Activated CD4-positive, alpha-beta T cell treated with anti-CD3 and anti-CD28 coated beads for 36 hours (primary cell): ENCODE measurements around the gene GALNS. TPM values are rescaled to one million over a fixed set of nuclear protein-coding genes. Genes with fewer than 3 reads are reported as not detected.

Experiments
- ATAC-seq: fragments of 200-7000 bp; cut with Tn5 transposase; one replicate; pipeline ENCODE4 v1.10.0; 2021; ENCODE audit warnings: mild to moderate bottlenecking, moderate library complexity
- CTCF ChIA-PET: fragments of 350-600 bp; sonication (Branson Sonifier 250); formaldehyde crosslinking; loops from one replicate; lab custom pipeline; 2021; ENCODE audit warnings: antibody characterized with exemption; lab: Charles Lee
- POLR2A ChIA-PET: fragments of 350-600 bp; sonication (Branson Sonifier 250); formaldehyde crosslinking; loops from one replicate; lab custom pipeline; 2021; ENCODE audit warnings: antibody characterized with exemption, inconsistent platforms; lab: Charles Lee
- DNase-seq: peaks from one replicate; pipeline ENCODE4 v3.0.0-alpha.2; 2020
- H3K27ac Mint-ChIP-seq: one replicate; pipeline ENCODE4 v1.8.0; 2021; ENCODE audit warnings: mixed read lengths
- H3K27me3 Mint-ChIP-seq: one replicate; pipeline ENCODE4 v1.8.0; 2021; ENCODE audit warnings: mixed read lengths
- H3K36me3 Mint-ChIP-seq: one replicate; pipeline ENCODE4 v1.8.0; 2021; ENCODE audit warnings: low read depth, mixed read lengths
- H3K4me1 Mint-ChIP-seq: one replicate; pipeline ENCODE4 v1.8.0; 2021; ENCODE audit warnings: mixed read lengths
- H3K4me3 Mint-ChIP-seq: one replicate; pipeline ENCODE4 v1.8.0; 2021; ENCODE audit warnings: mild to moderate bottlenecking, moderate library complexity, mixed read lengths
- H3K9me3 Mint-ChIP-seq: one replicate; pipeline ENCODE4 v1.8.0; 2021; ENCODE audit warnings: low read depth, mixed read lengths
- intact Hi-C, 2 experiments: fragments of 100-400 bp; cut with DNase I in 1 of 2; cut with micrococcal nuclease in 1 of 2; formaldehyde crosslinking; loops; one replicate each; pipeline versions ENCODE4 v1.14.2 to v1.15.1; 2022 to 2024; cut with DNase I, micrococcal nuclease
- total RNA-seq, 2 experiments: library from RNA; stranded (reverse); gene quantifications; one replicate each; pipeline ENCODE4 v1.2.3, GENCODE V29; 2021

GALNS gene
- total RNA-seq, 2 experiments from 2014 or later: 20.1 TPM

DNA sequence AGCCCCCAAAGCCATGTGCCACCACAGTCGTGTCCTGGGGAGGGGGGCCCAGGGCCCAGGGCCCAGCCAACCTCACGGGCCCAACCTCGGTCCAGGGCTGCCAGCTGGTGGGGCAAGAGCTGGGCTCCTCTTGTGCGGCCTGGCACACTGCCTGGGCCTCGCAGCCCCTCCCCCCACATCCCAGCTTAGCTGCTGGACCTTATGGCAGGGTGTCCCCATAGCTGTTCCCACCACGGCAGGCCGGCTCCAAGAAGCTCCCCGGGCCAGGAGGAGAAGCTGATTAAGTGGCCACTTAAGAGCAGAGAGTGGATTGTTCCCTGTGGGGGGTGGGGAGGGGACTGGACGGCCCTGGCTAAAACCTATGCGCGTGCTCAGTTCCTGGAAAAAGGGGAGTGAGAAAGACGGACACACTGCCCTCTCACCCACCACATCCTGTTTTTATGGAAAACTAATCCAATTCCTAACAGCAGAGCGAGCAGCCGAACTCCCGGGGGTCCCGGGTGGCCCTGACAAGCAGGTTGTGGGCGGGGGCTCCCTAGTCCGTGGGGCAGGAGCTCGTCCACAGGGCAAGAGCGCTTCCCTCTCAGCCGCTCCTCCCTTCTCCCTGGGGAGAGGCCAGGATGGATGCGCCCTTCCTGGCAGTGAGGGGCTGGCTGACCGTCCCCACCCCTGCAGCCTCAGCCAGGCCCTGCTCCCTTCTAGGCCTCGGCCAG is 88.5 kb downstream of the GALNS start:
- ChIA-PET CTCF (interaction anchor here (0.6 to 2.2 kb wide), 3 partner anchors 9 to 30 kb away, joined by 3 to 9 read pairs (median 3); no protein-coding TSS in a partner anchor), POLR2A (no interaction called here)
- Mint-ChIP-seq H3K36me3 (no peaks in the 10 kb centered on the region), H3K4me1 (peaks cover 28% of the 10 kb centered on the region), H3K9me3 (no peaks in the 10 kb centered on the region), H3K4me3 (no peak overlapping the region), H3K27ac (no peak overlapping the region), H3K27me3 (no peaks in the 10 kb centered on the region)
- intact Hi-C loops: no loop called here
- DNase-seq (no peak), ATAC-seq (no peak)

DNA sequence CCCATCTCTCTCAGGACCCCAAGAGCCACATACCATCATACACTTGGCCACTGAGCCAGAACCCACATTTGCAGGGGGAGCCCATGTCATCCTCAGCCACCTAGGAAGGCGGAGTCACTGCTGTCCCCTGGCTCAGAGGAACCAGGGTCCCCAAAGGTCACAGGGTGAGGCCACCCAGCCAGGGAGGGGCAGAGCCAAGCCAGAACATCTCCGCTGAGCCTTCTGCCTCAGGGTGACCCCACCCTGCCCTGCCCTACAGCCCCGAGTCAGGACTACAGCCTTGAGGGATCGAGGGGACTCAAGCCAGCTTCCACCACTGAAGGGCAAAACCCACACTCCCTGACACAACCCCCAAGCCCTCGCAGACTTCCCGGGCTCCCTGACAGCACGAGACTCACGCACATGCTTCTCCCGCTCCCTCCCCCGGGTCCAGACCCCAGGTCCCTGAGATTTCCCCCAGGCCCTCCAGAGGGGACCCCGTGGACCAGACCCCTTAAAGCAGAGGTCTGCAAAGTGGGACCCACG is 89.1 kb downstream of the GALNS start:
- no peak overlapping the region for H3K4me3 Mint-ChIP-seq
- no peaks in the 10 kb centered on the region for H3K36me3 Mint-ChIP-seq
- H3K9me3 Mint-ChIP-seq: no peaks in the 10 kb centered on the region
- H3K27ac Mint-ChIP-seq: no peak overlapping the region
- H3K27me3 Mint-ChIP-seq: no peaks in the 10 kb centered on the region
- peaks cover 28% of the 10 kb centered on the region for H3K4me1 Mint-ChIP-seq
- ChIA-PET CTCF (interaction anchor here (0.6 to 2.2 kb wide), 2 partner anchors 14 to 30 kb away, joined by 3 to 9 read pairs; no protein-coding TSS in a partner anchor), POLR2A (no interaction called here)
- ATAC-seq (no peak), DNase-seq (no peak)
- intact Hi-C loops: no loop called here

DNA sequence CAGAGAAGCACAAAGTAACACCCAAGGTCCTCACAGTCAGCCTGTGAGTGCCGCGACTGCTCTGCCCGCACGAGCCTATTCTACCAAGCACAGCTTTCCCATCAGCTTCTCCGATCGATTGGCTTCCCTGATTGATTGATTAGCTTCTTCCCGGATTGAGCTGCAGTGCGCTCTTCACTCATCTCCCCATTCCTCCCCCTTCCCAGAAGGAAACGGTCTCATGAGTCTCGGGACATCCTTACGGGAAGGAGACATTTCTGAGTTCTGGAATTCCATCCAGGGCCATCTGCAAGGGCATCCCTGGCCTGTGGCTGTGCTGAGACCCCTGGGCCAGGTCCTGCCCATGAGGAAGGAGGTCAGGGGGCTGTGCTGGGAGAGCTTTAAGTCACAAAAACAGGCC is 89.8 kb downstream of the GALNS start:
- intact Hi-C loops: no loop called here
- CTCF ChIA-PET: interaction anchor here (2.2 kb wide), 1 partner anchor 15 kb away, joined by 9 read pairs; no protein-coding TSS in a partner anchor
- DNase-seq (no peak), ATAC-seq (no peak)
- H3K36me3 Mint-ChIP-seq: no peaks in the 10 kb centered on the region
- H3K4me3 Mint-ChIP-seq: no peak overlapping the region
- H3K9me3 Mint-ChIP-seq: no peaks in the 10 kb centered on the region
- POLR2A ChIA-PET: no interaction called here
- H3K4me1 Mint-ChIP-seq: peaks cover 28% of the 10 kb centered on the region
- no peak overlapping the region for H3K27ac Mint-ChIP-seq
- H3K27me3 Mint-ChIP-seq: no peaks in the 10 kb centered on the region

DNA sequence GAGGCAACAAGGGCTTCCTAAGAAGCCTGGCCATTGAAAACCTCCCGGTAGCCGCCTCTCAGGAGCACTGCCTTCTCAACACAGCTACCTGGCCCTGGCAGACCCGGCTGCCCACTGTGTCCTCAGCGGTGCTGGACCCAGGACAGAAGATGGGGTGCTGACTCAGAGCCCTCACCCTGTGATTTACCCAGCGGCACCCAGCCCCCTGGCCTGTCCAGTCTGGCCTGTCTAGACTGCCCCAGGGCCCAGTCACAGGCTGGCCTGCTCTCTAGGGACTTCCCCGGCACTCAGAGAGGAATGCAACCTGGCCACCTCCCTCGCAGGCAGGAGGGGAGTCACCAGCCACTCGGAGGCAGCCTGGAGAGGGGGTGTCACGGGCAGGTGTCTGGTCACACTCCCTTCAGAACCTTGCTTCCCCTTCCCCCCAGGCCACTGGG is 91.8 kb downstream of the GALNS start:
- intact Hi-C loops: no loop called here
- CTCF ChIA-PET: interaction anchor here (1.3 kb wide), 1 partner anchor 9 kb away, joined by 3 read pairs; no protein-coding TSS in a partner anchor
- no peaks in the 10 kb centered on the region for H3K27me3 Mint-ChIP-seq

DNA sequence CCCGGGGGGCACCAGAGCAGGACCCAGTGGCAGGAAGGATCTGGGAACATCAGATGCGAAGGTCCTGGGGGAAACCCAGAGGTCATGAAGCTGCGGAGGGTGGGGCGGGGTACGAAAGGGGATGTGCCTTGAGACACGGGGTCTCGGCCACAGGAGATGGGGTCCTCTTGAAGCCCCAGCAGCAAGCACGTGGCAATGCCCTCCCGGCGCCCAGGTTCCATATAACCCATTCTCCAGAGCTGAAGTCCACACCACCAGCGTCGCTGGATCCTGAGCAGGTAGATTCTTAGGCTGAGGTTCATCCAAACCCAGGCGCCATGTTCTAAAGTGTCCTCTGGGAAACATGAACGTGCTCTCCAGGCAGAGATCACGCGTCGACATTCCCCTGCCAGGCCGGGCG is 92.7 kb downstream of the GALNS start:
- ChIA-PET POLR2A (no interaction called here), CTCF (interaction anchor here (0.7 to 1.3 kb wide), 2 partner anchors 10 to 26 kb away, joined by 3 read pairs; no protein-coding TSS in a partner anchor)
- no peak overlapping the region for H3K4me3 Mint-ChIP-seq
- peaks cover 20% of the 10 kb centered on the region for H3K4me1 Mint-ChIP-seq
- H3K9me3 Mint-ChIP-seq: no peaks in the 10 kb centered on the region
- no peak overlapping the region for H3K27ac Mint-ChIP-seq
- no peaks in the 10 kb centered on the region for H3K27me3 Mint-ChIP-seq
- H3K36me3 Mint-ChIP-seq: no peaks in the 10 kb centered on the region
- ATAC-seq (no peak), DNase-seq (no peak)
- intact Hi-C loops: no loop called here

More for the DNA sequence above, 91.8 kb downstream of the GALNS start:
- POLR2A ChIA-PET: no interaction called here
- Mint-ChIP-seq H3K9me3 (no peaks in the 10 kb centered on the region), H3K4me3 (no peak overlapping the region), H3K27ac (no peak overlapping the region), H3K36me3 (no peaks in the 10 kb centered on the region), H3K4me1 (peaks cover 20% of the 10 kb centered on the region)
- DNase-seq: no peak
- no peak for ATAC-seq

Other genes with a start within 250 kb of the GALNS start
- under 1 TPM in 1 of 2 experiments, not detected in 1; 0.18 TPM for gene IL17C, start 218.4 kb downstream of the GALNS start, total RNA-seq
- gene CYBA, start 205.9 kb downstream of the GALNS start, total RNA-seq: 100 to 1,000 TPM; 155 to 200 TPM
- gene MVD, start 193.9 kb downstream of the GALNS start, total RNA-seq: 10 to 100 TPM; 62.8 to 81.1 TPM
- 1 to 10 TPM; 3.6 to 4.1 TPM for gene SNAI3, start 170.4 kb downstream of the GALNS start, total RNA-seq
- gene RNF166, start 150.5 kb downstream of the GALNS start, total RNA-seq: 10 to 100 TPM; 44.0 to 49.7 TPM
- gene CTU2, start 150.4 kb downstream of the GALNS start, total RNA-seq: 10 to 100 TPM; 29.6 to 36.2 TPM
- 100 to 1,000 TPM; 105 to 126 TPM for gene PIEZO1, start 71.7 kb downstream of the GALNS start, total RNA-seq
- gene CDT1, start 53.2 kb downstream of the GALNS start, total RNA-seq: 100 to 1,000 TPM; 136 to 182 TPM
- 100 to 1,000 TPM; 105 to 179 TPM for gene APRT, start 45.0 kb downstream of the GALNS start, total RNA-seq
- 10 to 100 TPM; 43.3 to 50.7 TPM for gene TRAPPC2L, start 180 bp upstream of the GALNS start, total RNA-seq
- gene PABPN1L, start 9.7 kb upstream of the GALNS start, total RNA-seq: not detected
- gene CBFA2T3, start 120.3 kb upstream of the GALNS start, total RNA-seq: under 1 TPM; 0.30 to 0.34 TPM
- 10 to 100 TPM; 39.7 to 41.7 TPM for gene ACSF3, start 236.9 kb upstream of the GALNS start, total RNA-seq